Ascending aorta (tissue), 2 donors: ENCODE data around the gene HGFAC. TPM values are rescaled to one million over a fixed set of nuclear protein-coding genes. Genes with fewer than 3 reads are reported as not detected.
A peak's percentile ranks its signal among the peaks of the same experiment; 100 is the strongest.

Source experiments
- DNase-seq, 2 donors: peaks; one replicate each; pipeline ENCODE4 v3.0.0-alpha.2; 2019; ENCODE audit warnings: low spot score in 2 of 2
- H3K27ac ChIP-seq, 2 donors: fragments of 200-600 bp; sonication (generic); one replicate each; pipeline ENCODE4 v1.5.1; 2016 to 2017; ENCODE audit warnings: mild to moderate bottlenecking in 1 of 2
- H3K27me3 ChIP-seq: fragments of 200-600 bp; sonication (generic); one replicate; pipeline ENCODE4 v1.5.1; 2017
- H3K36me3 ChIP-seq, 2 donors: fragments of 200-600 bp; sonication (generic); one replicate each; pipeline ENCODE4 v1.5.1; 2016
- H3K4me1 ChIP-seq, 2 donors: fragments of 200-600 bp; sonication (generic); one replicate each; pipeline ENCODE4 v1.5.1; 2016 to 2017; ENCODE audit warnings: mild to moderate bottlenecking in 1 of 2
- H3K4me3 ChIP-seq, 2 donors: fragments of 200-600 bp; sonication (generic); one replicate each; pipeline ENCODE4 v1.5.1; 2016 to 2017; ENCODE audit warnings: mild to moderate bottlenecking in 1 of 2
- H3K9me3 ChIP-seq, 2 donors: fragments of 200-600 bp; sonication (generic); one replicate each; pipeline ENCODE4 v1.5.1; 2016
- intact Hi-C: fragments of 100-400 bp; cut with DNase I; formaldehyde crosslinking; loops from one replicate; pipeline ENCODE4 v1.15.1; 2023
- total RNA-seq: library from RNA; depleted of rRNA; stranded (reverse); fragments of >200 nt; gene quantifications from one replicate; pipeline ENCODE4 v1.1.0, GENCODE V29; 2016
- TF ChIP-seq, protein P1 (sequence below), 3 experiments: fragments of 200-600 bp in 2 of 3; fragments of 450-650 bp in 1 of 3; sonication (generic) in 2 of 3; IDR thresholded peaks; one replicate each; pipeline ENCODE4 v1.5.1; 2016 to 2019; ENCODE audit warnings: antibody characterized with exemption in 3 of 3, mild to moderate bottlenecking in 1 of 3, moderate library complexity in 1 of 3

Gene HGFAC
- total RNA-seq, 1 donor from 2014 or later: 2.2 TPM

DNA sequence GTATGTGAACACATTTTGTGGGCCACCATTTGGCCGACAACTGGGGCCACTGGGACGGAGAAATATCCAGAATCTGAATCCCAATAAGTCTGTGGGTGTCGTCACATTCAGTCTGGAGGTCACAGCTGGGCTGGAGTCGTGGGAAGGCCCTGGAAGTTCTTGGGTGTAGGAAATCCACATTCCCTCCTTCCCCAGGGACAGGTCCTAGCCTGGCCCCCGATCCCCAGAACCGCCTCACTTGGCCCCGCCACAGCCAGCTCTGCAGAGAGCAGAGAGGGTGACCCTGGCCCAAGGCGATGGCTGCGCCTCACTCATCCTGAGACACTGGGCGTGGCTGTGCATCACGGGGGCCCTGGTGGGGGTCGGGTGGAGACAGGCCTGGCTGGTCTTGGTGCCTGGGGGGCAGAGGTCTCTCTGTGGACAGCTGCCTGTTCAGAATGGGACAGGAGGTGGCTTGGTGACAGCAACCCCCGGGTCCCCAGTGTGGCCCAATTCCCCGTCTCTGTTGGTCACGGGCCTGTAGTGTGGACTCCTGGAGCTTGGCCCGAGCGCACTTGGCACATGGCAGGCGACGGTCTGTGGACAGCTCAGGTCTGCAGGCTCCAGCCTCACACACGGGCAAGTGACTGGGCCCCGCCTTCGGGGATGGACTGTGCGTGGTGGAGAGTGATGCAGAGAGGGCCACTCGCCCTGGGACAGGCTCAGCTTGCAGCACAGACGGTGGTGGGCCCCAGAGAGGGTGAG lies 37.8 kb downstream of the HGFAC start:
- peaks cover 3 to 17% of the 10 kb centered on the region in 2 donors for H3K4me1 ChIP-seq

DNA sequence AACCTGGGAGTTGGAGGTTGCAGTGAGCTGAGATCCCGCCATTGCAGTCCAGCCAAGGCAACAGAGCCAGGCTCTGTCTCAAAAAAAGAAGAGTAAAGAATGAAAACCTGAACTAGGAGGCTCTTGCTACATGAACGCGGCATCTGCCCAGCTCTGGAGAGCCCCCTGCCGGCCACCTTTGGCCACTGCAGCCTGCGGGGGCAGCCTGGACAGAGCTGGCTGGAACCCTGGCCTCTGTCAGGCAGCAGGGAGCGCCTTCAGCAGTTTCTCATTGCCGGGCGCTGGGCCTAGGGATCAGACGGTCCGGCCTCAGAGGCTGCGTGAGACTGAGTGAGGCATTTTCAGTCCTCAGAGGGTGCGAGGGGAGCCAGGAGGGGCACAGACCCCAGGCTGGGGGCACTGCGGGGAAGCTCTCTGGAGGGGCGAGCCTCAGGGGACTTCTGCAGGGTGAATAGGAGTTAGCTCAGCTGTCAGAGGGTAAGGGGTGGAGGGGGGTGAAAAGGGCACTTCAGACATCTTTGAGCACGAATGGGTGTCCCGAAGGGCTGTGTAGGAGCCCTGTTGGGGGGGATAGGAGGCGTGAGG lies 38.9 kb downstream of the HGFAC start:
- intact Hi-C loops: loop anchor here (1.0 to 5.0 kb wide), 5 partner anchors 44 to 472 kb away; partner anchors contain the start of gene RGS12
- TF ChIP-seq, protein P1, sequence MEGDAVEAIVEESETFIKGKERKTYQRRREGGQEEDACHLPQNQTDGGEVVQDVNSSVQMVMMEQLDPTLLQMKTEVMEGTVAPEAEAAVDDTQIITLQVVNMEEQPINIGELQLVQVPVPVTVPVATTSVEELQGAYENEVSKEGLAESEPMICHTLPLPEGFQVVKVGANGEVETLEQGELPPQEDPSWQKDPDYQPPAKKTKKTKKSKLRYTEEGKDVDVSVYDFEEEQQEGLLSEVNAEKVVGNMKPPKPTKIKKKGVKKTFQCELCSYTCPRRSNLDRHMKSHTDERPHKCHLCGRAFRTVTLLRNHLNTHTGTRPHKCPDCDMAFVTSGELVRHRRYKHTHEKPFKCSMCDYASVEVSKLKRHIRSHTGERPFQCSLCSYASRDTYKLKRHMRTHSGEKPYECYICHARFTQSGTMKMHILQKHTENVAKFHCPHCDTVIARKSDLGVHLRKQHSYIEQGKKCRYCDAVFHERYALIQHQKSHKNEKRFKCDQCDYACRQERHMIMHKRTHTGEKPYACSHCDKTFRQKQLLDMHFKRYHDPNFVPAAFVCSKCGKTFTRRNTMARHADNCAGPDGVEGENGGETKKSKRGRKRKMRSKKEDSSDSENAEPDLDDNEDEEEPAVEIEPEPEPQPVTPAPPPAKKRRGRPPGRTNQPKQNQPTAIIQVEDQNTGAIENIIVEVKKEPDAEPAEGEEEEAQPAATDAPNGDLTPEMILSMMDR (IDR thresholded peaks at IDR 0.05): peak; percentile 93 to 100 (median 100)
- DNase-seq: peak in 1 of 2 donors; percentile 91
- no peaks in the 10 kb centered on the region for H3K27me3 ChIP-seq
- H3K4me3 ChIP-seq: no peak overlapping the region
- H3K4me1 ChIP-seq: peaks cover 6 to 24% of the 10 kb centered on the region in 2 donors
- H3K36me3 ChIP-seq: no peaks in the 10 kb centered on the region
- H3K9me3 ChIP-seq: no peaks in the 10 kb centered on the region
- peak overlapping the region; percentile 95 to 96 for H3K27ac ChIP-seq

More for the DNA sequence above, 37.8 kb downstream of the HGFAC start:
- no peaks in the 10 kb centered on the region for H3K27me3 ChIP-seq
- TF ChIP-seq, protein P1 (IDR thresholded peaks at IDR 0.05): no peak
- no peaks in the 10 kb centered on the region for H3K9me3 ChIP-seq
- H3K36me3 ChIP-seq: no peaks in the 10 kb centered on the region
- intact Hi-C loops: loop anchor here (1.0 to 5.0 kb wide), 5 partner anchors 43 to 473 kb away; partner anchors contain the start of gene RGS12
- DNase-seq: no peak
- H3K27ac ChIP-seq: peak overlapping the region in 1 of 2 donors; percentile 96
- H3K4me3 ChIP-seq: no peak overlapping the region

DNA sequence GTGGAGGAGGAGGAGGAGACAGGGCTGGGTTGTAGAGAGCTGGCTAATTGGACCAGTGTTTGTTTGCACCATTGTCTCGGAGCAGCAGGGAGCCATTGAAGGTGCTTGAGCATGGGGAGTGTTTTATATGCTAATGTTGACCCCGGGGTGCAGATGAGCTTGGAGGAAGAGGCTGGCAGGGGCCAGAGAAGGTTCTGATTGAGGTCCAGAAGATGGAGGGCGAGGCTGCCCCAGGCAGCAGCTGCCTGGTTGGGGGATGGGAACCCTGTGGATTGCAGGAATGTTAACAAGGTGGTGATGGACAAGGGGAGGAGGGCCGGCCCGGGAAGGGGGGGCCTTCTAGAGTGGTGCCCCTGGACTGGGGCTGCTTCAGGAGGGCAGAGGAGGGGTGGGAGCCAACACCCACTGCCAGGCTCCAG lies 39.4 kb downstream of the HGFAC start:
- Histone ChIP-seq H3K36me3 (no peaks in the 10 kb centered on the region), H3K27ac (peak overlapping the region; percentile 95 to 96), H3K4me1 (peaks cover 6 to 24% of the 10 kb centered on the region in 2 donors), H3K9me3 (no peaks in the 10 kb centered on the region), H3K27me3 (no peaks in the 10 kb centered on the region), H3K4me3 (no peak overlapping the region)
- TF ChIP-seq, protein P1 (IDR thresholded peaks at IDR 0.05): no peak
- intact Hi-C loops: loop anchor here (2.0 to 5.0 kb wide), 4 partner anchors 44 to 471 kb away; partner anchors contain the start of gene RGS12
- no peak for DNase-seq

DNA sequence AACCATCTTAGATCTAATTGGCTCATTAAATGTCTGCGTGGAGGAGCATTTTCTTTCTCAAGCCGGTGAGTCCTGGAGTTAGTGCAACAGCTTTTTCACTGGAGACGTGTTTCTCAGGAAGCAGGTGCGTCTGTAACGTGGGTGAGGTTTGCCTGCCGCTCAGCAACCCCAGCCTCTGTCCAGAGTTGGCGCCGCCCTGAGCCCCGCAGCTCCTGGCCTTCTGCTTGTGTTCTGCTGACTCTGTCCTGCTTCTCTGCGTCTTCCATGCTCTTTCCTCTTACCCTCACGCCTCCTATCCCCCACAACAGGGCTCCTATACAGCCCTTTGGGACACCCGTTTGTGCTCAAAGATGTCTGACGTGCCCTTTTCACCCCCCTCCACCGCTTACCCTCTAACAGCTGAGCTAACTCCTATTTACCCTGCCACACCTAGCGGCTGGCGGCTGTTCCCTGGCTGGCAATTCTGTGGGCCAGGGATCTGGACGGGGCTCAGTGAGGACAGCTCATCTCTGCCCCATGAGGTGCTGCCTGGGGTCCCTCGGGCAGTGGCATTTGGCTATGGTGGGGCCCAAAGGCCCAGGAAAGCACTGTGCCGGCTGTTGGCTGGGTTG lies 40.1 kb downstream of the HGFAC start:
- Histone ChIP-seq H3K4me1 (peaks cover 6 to 24% of the 10 kb centered on the region in 2 donors), H3K36me3 (no peaks in the 10 kb centered on the region), H3K9me3 (no peaks in the 10 kb centered on the region), H3K27ac (peak overlapping the region; percentile 95 to 96), H3K27me3 (no peaks in the 10 kb centered on the region), H3K4me3 (no peak overlapping the region)
- intact Hi-C loops: loop anchor here (2.0 to 5.0 kb wide), 4 partner anchors 45 to 470 kb away; partner anchors contain the start of gene RGS12
- TF ChIP-seq, protein P1 (IDR thresholded peaks at IDR 0.05): no peak
- DNase-seq: no peak

DNA sequence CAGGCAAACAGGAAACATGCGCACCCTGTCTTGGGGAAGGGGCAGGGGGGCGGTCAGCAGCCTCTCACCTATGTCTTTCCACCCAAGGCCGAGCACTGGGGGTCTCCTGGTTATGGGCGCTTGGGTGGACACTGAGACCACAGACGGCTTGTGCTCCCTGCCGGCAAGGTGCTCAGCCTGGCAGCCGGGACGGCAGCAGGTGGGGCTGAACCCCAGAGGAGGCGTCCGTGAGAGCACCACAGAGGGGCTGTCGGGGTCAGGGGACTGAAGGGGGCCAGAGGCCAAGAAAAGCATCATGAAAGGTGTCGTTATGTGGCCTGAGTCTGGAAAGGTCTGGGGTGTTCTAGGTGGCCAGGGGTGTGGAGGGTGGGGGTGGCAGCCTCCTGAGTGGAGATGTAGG lies 40.9 kb downstream of the HGFAC start:
- no peaks in the 10 kb centered on the region for H3K36me3 ChIP-seq
- H3K9me3 ChIP-seq: no peaks in the 10 kb centered on the region
- peak overlapping the region; percentile 95 to 96 for H3K27ac ChIP-seq
- H3K4me1 ChIP-seq: peaks cover 6 to 24% of the 10 kb centered on the region in 2 donors
- TF ChIP-seq, protein P1 (IDR thresholded peaks at IDR 0.05): no peak
- DNase-seq: no peak
- no peaks in the 10 kb centered on the region for H3K27me3 ChIP-seq
- no peak overlapping the region for H3K4me3 ChIP-seq
- intact Hi-C loops: loop anchor here (1.0 to 5.0 kb wide), 4 partner anchors 21 to 470 kb away; partner anchors contain the start of gene RGS12
